ENCODE data around the gene ZNF3. TPM values are rescaled to one million over a fixed set of nuclear protein-coding genes. Genes with fewer than 3 reads are reported as not detected.

The ZNF3 gene
- polyA plus RNA-seq, 3 donors, result 7.1 to 13.4 (median 8.9) TPM

DNA sequence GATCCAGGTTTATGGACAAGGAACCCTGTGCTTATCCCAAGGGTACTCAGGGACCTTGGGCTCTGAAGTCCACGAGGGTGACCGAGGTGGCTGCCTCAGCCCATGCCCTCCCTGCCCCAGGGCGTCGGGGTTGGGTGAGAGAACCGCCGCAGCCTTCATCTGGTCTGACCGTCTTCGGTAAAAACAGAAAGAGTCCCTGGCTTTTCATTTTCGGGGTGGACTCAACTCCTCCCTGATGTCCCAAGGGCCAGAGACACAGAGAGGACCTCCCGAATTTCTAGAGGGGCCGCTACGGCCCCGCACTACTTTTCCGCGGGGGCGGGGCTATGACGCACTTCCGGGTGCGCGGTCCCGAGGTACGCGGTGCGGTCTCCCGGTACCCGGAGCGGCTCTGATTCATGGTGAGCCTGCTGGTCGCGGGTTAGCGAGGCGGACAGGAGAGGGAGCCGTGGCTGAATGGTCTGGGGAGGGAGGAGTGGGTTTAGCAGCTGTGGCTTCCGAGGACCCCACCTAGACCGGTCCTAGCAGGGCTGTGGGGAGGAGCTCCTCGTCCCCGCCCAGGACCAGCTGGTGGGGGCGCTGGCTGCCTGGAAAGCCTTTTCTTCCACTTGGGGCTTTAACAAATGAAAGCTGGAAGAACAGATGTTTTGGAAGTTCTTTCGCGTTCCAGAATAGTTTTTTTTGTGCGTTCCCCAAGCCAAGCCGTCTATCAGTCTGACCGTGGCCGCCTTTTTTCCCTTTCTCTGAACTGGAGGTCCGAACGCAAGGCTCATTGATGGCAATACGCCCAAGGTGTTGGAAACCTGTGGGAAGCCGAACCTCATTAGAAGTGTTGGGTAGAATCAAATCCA is 31.9 kb downstream of the ZNF3 start, which contains the start of gene ZSCAN21:
Gene ZSCAN21 (plus strand): TSS at position 334 of the 851 bp plus-strand sequence. CDS start 7,233 bp downstream, outside the sequence.
- H3K9me3 Mint-ChIP-seq, result no peaks in the 10 kb centered on the region

DNA sequence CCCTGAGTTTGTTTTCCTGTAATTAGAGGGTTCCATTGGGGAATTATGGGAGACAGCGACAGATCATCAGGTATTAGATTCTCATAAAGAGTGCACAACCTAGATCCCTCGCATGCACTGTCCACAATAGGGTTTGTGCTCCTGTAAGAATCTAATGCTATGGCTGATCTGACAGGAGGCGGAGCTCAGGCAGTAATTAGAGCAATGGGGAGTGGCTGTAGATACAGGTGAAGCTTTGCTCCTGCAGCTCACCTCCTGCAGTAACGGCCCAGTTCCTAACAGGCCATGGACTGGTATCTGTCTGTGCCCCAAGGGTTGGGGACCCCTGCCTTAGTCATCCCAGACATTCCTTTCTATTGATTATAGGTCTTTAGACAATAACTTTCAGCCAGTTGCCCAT is 32.8 kb downstream of the ZNF3 start:
- H3K9me3 ChIP-seq (replicated peaks in 1 of 2; ENCODE audit: control insufficient read depth in 1 of 2, insufficient read depth in 1 of 2, low read length in 2 of 2), result no peaks in the 10 kb centered on the region
- TF ChIP-seq, protein P1, sequence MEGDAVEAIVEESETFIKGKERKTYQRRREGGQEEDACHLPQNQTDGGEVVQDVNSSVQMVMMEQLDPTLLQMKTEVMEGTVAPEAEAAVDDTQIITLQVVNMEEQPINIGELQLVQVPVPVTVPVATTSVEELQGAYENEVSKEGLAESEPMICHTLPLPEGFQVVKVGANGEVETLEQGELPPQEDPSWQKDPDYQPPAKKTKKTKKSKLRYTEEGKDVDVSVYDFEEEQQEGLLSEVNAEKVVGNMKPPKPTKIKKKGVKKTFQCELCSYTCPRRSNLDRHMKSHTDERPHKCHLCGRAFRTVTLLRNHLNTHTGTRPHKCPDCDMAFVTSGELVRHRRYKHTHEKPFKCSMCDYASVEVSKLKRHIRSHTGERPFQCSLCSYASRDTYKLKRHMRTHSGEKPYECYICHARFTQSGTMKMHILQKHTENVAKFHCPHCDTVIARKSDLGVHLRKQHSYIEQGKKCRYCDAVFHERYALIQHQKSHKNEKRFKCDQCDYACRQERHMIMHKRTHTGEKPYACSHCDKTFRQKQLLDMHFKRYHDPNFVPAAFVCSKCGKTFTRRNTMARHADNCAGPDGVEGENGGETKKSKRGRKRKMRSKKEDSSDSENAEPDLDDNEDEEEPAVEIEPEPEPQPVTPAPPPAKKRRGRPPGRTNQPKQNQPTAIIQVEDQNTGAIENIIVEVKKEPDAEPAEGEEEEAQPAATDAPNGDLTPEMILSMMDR (IDR thresholded peaks at IDR 0.05), result no peak
- no peaks in the 10 kb centered on the region for H4K20me1 ChIP-seq (ENCODE audit: insufficient read depth, low read length)
- Mint-ChIP-seq H3K36me3 (peaks cover 0 to 2% of the 10 kb centered on the region in 2 donors), H3K4me3 (peak overlapping the region in 1 of 2 donors; percentile 34), H3K9me3 (no peaks in the 10 kb centered on the region), H3K27me3 (ENCODE audit: low read depth in 3 of 3) (peaks cover 2 to 6% (median 2%) of the 10 kb centered on the region in 3 donors), H3K27ac (peak overlapping the region in 5 of 7 donors; percentile 14 to 93 (median 65)), H3K4me1 (peaks cover 18% of the 10 kb centered on the region)
- H2AFZ ChIP-seq (ENCODE audit: insufficient read depth, low read depth, low read length, poor library complexity, severe bottlenecking), result peak overlapping the region; percentile 98
- H3K27ac ChIP-seq (ENCODE audit: low read depth in 1 of 2, low read length in 2 of 2), result no peak overlapping the region
- H3K79me2 ChIP-seq (ENCODE audit: insufficient read depth, low read length), result peaks cover 12% of the 10 kb centered on the region
- peaks cover 14 to 20% of the 10 kb centered on the region in 2 donors for H3K4me1 ChIP-seq (ENCODE audit: control insufficient read depth in 1 of 2, insufficient read depth in 2 of 2, low read length in 2 of 2)
- H3K27me3 ChIP-seq (ENCODE audit: control insufficient read depth in 2 of 2, insufficient read depth in 2 of 2, low read length in 2 of 2), result no peaks in the 10 kb centered on the region
- 100% methylated on average over 1 of the region's 4 CpGs for WGBS (ENCODE audit: insufficient coverage)
- no peak overlapping the region for H3K9ac ChIP-seq (ENCODE audit: insufficient read depth, low read length, poor library complexity, severe bottlenecking)
- no peaks in the 10 kb centered on the region for H3K36me3 ChIP-seq (replicated peaks in 1 of 2; ENCODE audit: control insufficient read depth in 1 of 2, insufficient read depth in 2 of 2, low read length in 2 of 2)
- H3K4me2 ChIP-seq (replicated peaks; ENCODE audit: extremely low read depth, low read length, poor library complexity, severe bottlenecking), result peak overlapping the region; percentile 93
- DNase-seq, result no peak
- intact Hi-C loops (cut with micrococcal nuclease), result no loop called here
- no peak overlapping the region for H3K4me3 ChIP-seq (replicated peaks in 1 of 3; ENCODE audit: low read depth in 2 of 3, low read length in 3 of 3)

More for the DNA sequence above, 31.9 kb downstream of the ZNF3 start, which contains the start of gene ZSCAN21:
- intact Hi-C loops (cut with micrococcal nuclease), result loop anchor here (10.0 kb wide), 2 partner anchors 55 to 135 kb away; partner anchors contain the start of gene TRIM4 (in 2 of the 2)
- H3K4me3 Mint-ChIP-seq, result peak within 1 kb of the TSS; percentile 86 to 93
- H3K27ac Mint-ChIP-seq, result peak within 1 kb of the TSS; percentile 88 to 98 (median 95)
- peak within 1 kb of the TSS; percentile 88 to 96 for H3K27ac ChIP-seq (ENCODE audit: low read depth in 1 of 2, low read length in 2 of 2)
- peaks cover 0 to 2% of the 10 kb centered on the region in 2 donors for H3K36me3 Mint-ChIP-seq
- DNase-seq, result peak; percentile 81 to 89 (median 84)
- peaks cover 12% of the 10 kb centered on the region for H3K79me2 ChIP-seq (ENCODE audit: insufficient read depth, low read length)
- peaks cover 2 to 6% (median 2%) of the 10 kb centered on the region in 3 donors for H3K27me3 Mint-ChIP-seq (ENCODE audit: low read depth in 3 of 3)
- under 1% methylated on average over 43 of the region's 47 CpGs for WGBS (ENCODE audit: insufficient coverage)
- no peaks in the 10 kb centered on the region for H4K20me1 ChIP-seq (ENCODE audit: insufficient read depth, low read length)
- peaks cover 14% of the 10 kb centered on the region for H3K4me1 Mint-ChIP-seq
- TF ChIP-seq, protein P1 (IDR thresholded peaks at IDR 0.05), result peak; percentile 25
- H3K9me3 ChIP-seq (replicated peaks in 1 of 2; ENCODE audit: control insufficient read depth in 1 of 2, insufficient read depth in 1 of 2, low read length in 2 of 2), result no peaks in the 10 kb centered on the region
- peak within 1 kb of the TSS; percentile 88 for H3K9ac ChIP-seq (ENCODE audit: insufficient read depth, low read length, poor library complexity, severe bottlenecking)
- no peaks in the 10 kb centered on the region for H3K27me3 ChIP-seq (ENCODE audit: control insufficient read depth in 2 of 2, insufficient read depth in 2 of 2, low read length in 2 of 2)
- peak within 1 kb of the TSS; percentile 98 for H2AFZ ChIP-seq (ENCODE audit: insufficient read depth, low read depth, low read length, poor library complexity, severe bottlenecking)
- H3K4me1 ChIP-seq (ENCODE audit: control insufficient read depth in 1 of 2, insufficient read depth in 2 of 2, low read length in 2 of 2), result peaks cover 14 to 18% of the 10 kb centered on the region in 2 donors
- peak within 1 kb of the TSS; percentile 83 to 97 (median 87) for H3K4me3 ChIP-seq (replicated peaks in 1 of 3; ENCODE audit: low read depth in 2 of 3, low read length in 3 of 3)
- peak within 1 kb of the TSS; percentile 93 for H3K4me2 ChIP-seq (replicated peaks; ENCODE audit: extremely low read depth, low read length, poor library complexity, severe bottlenecking)
- H3K36me3 ChIP-seq (replicated peaks in 1 of 2; ENCODE audit: control insufficient read depth in 1 of 2, insufficient read depth in 2 of 2, low read length in 2 of 2), result no peaks in the 10 kb centered on the region

Measured in CD14-positive monocyte (primary cell).